Neuronal stem cell (in vitro differentiated cells): ENCODE data around the gene MRPS11.

Experiments used
- DNase-seq: peaks from one replicate; pipeline ENCODE4 v3.0.0-alpha.2; 2013; ENCODE audit warnings: low spot score
- H2AFZ ChIP-seq: one replicate; pipeline ENCODE4 v1.6.1; 2013; ENCODE audit warnings: mild to moderate bottlenecking, low read length, inconsistent platforms
- H2AK5ac ChIP-seq: 2 replicates; pipeline ENCODE4 v1.6.1; 2013; ENCODE audit warnings: low read depth, mild to moderate bottlenecking, inconsistent platforms, low read length, moderate library complexity, mixed read lengths
- H2BK120ac ChIP-seq: 2 replicates; pipeline ENCODE4 v1.6.1; 2013; ENCODE audit warnings: low read depth, mild to moderate bottlenecking, inconsistent platforms, low read length, moderate library complexity, mixed read lengths
- H2BK12ac ChIP-seq: one replicate; pipeline ENCODE4 v1.6.1; 2013; ENCODE audit warnings: low read length, inconsistent platforms
- H2BK15ac ChIP-seq: 2 replicates; pipeline ENCODE4 v1.6.1; 2013; ENCODE audit warnings: mild to moderate bottlenecking, low read length, inconsistent platforms, mixed read lengths
- H2BK5ac ChIP-seq: one replicate; pipeline ENCODE4 v1.6.1; 2013; ENCODE audit warnings: inconsistent platforms, mild to moderate bottlenecking, low read length, moderate library complexity
- H3K14ac ChIP-seq: one replicate; pipeline ENCODE4 v1.6.1; 2013; ENCODE audit warnings: low read length, inconsistent platforms
- H3K18ac ChIP-seq: 2 replicates; pipeline ENCODE4 v1.6.1; 2013; ENCODE audit warnings: low read length, inconsistent platforms
- H3K23ac ChIP-seq: 2 replicates; pipeline ENCODE4 v1.6.1; 2013; ENCODE audit warnings: low read depth, mild to moderate bottlenecking, mixed read lengths, low read length, inconsistent platforms; ENCODE audit not compliant: poor library complexity
- H3K27ac ChIP-seq: replicated peaks from 3 replicates; pipeline ENCODE4 v1.5.1; 2013; ENCODE audit warnings: low read length, inconsistent platforms
- H3K27me3 ChIP-seq, 3 experiments: 2 replicates each; pipeline ENCODE4 v1.6.1; 2013; ENCODE audit warnings: low read length in 3 of 3, mild to moderate bottlenecking in 2 of 3, inconsistent platforms in 1 of 3, low read depth in 1 of 3, mixed read lengths in 1 of 3, moderate library complexity in 1 of 3; ENCODE audit not compliant: control insufficient read depth in 3 of 3, insufficient read depth in 3 of 3
- H3K36me3 ChIP-seq, 2 donors: replicated peaks in 1 of 2; 2 replicates each; pipeline ENCODE4 v1.6.1; 2013; ENCODE audit warnings: low read length in 2 of 2; ENCODE audit not compliant: control insufficient read depth in 2 of 2, insufficient read depth in 2 of 2
- H3K4ac ChIP-seq: 2 replicates; pipeline ENCODE4 v1.6.1; 2013; ENCODE audit warnings: inconsistent platforms, mild to moderate bottlenecking, low read length, moderate library complexity
- H3K4me1 ChIP-seq, 2 donors: 1 replicate in 1 of 2; 2 replicates in 1 of 2; pipeline ENCODE4 v1.6.1; 2013; ENCODE audit warnings: low read length in 2 of 2, low read depth in 1 of 2; ENCODE audit not compliant: control insufficient read depth in 2 of 2, insufficient read depth in 1 of 2
- H3K4me2 ChIP-seq: one replicate; pipeline ENCODE4 v1.6.1; 2013; ENCODE audit warnings: mild to moderate bottlenecking, low read length, inconsistent platforms; ENCODE audit not compliant: insufficient read depth, poor library complexity, severe bottlenecking
- H3K4me3 ChIP-seq, 2 donors: 2 replicates each; pipeline ENCODE4 v1.5.1; 2013; ENCODE audit warnings: low read length in 2 of 2, mild to moderate bottlenecking in 2 of 2, inconsistent platforms in 1 of 2, moderate library complexity in 1 of 2
- H3K79me1 ChIP-seq: one replicate; pipeline ENCODE4 v1.6.1; 2013; ENCODE audit warnings: low read depth, mild to moderate bottlenecking, inconsistent platforms, low read length, moderate library complexity
- H3K9ac ChIP-seq: one replicate; pipeline ENCODE4 v1.6.1; 2013; ENCODE audit warnings: mild to moderate bottlenecking, low read depth, low read length, inconsistent platforms; ENCODE audit not compliant: poor library complexity
- H3K9me3 ChIP-seq, 2 donors: replicated peaks in 1 of 2; 2 replicates each; pipeline versions ENCODE3 to v1.6.1; 2013; ENCODE audit warnings: low read length in 2 of 2, mild to moderate bottlenecking in 2 of 2, inconsistent platforms in 1 of 2, low read depth in 1 of 2, mixed read lengths in 1 of 2, moderate library complexity in 1 of 2; ENCODE audit not compliant: control insufficient read depth in 2 of 2, insufficient read depth in 1 of 2
- H4K8ac ChIP-seq: one replicate; pipeline ENCODE4 v1.6.1; 2013; ENCODE audit warnings: low read depth, mild to moderate bottlenecking, inconsistent platforms, low read length, moderate library complexity
- H4K91ac ChIP-seq: one replicate; pipeline ENCODE4 v1.6.1; 2013; ENCODE audit warnings: low read length, low read depth, mild to moderate bottlenecking, inconsistent platforms; ENCODE audit not compliant: poor library complexity
- WGBS, 2 donors: extraction: QIAGEN DNeasy Blood & Tissue Kit; methylation state at CpG; one replicate each; pipeline ENCODE4 v1.1.7; 2013; ENCODE audit warnings: missing lambda C conversion rate in 2 of 2, mixed read lengths in 1 of 2; ENCODE audit not compliant: insufficient read length in 2 of 2, insufficient replicate concordance in 1 of 2; ENCODE audit errors: extremely low coverage in 2 of 2; 5-methylcytosine and 5-hydroxymethylcytosine counted together

The MRPS11 gene

DNA sequence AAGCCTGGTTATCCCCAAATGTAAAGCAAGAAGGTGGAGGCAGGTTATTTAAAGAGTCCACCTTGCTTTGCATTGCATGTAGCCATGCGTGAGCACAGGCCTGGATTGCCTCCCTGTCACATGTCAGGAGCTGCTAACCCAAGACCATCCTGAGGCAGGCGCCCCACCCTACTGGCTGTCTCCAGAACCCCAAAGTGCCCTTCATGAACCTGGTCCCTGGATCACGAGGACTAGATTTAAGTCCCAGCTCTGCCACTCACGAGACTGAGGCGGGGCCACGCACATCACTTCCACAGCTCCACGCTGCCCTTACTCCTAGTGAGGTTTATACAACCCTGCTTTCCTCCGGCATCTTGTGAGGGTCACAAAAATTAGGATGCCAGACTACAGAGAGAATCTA, 17.9 kb upstream of the MRPS11 start:
- Histone ChIP-seq H3K36me3 (no peaks in the 10 kb centered on the region), H3K4me1 (no peaks in the 10 kb centered on the region), H3K4ac (no peak overlapping the region), H3K9me3 (no peaks in the 10 kb centered on the region), H4K8ac (no peak overlapping the region), H3K79me1 (no peaks in the 10 kb centered on the region), H3K9ac (no peak overlapping the region), H2BK12ac (no peak overlapping the region), H2BK120ac (no peak overlapping the region), H2BK5ac (no peak overlapping the region), H2BK15ac (no peak overlapping the region), H4K91ac (no peak overlapping the region), H3K18ac (no peak overlapping the region), H2AK5ac (no peak overlapping the region), H3K27me3 (peaks cover 0 to 20% (median 0%) of the 10 kb centered on the region in 3 experiments), H3K4me2 (no peak overlapping the region), H2AFZ (no peak overlapping the region), H3K23ac (no peak overlapping the region), H3K14ac (peak overlapping the region; percentile 5), H3K4me3 (no peak overlapping the region), H3K27ac (no peak overlapping the region)
- no CpG with 5 or more reads among the region's 8 CpGs for WGBS, 2 donors
- DNase-seq: no peak

DNA sequence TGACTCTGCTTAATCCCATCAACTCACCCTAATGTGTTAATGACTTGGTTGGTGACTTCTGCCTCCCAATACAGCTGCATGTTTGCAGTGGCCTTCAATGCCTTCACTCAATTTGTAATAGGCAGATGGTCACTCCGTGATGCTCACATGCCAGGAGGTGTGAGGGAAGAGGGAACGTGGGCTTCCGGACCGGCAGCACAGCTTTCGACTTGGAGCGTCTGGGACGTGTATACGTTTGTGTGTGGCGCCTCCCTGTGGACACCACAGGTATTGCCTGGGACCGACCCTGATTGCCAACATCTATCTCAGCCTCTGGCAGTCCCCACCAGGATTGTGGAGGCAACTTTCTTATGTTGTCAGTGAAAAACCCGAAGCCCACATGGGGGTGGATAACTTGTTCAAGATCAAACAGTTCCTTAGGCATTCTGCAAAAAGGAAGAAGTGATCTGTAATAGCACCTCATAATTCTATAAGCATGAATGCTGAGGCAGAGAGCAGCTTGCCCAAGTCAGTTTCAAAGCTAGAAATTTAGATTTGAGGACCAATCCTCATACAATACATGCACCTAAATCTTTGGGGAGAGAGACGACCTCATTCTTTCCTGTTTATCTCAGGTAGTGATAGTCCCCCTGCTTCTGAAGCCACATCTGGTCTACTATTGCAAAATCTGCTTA, 17.2 kb upstream of the MRPS11 start:
- no peaks in the 10 kb centered on the region for H3K79me1 ChIP-seq
- peaks cover 0 to 2% of the 10 kb centered on the region in 2 donors for H3K4me1 ChIP-seq
- peaks cover 0 to 20% (median 0%) of the 10 kb centered on the region in 3 experiments for H3K27me3 ChIP-seq
- no peak overlapping the region for H2AK5ac ChIP-seq
- H3K9me3 ChIP-seq: no peaks in the 10 kb centered on the region
- no peak overlapping the region for H3K27ac ChIP-seq
- no peak overlapping the region for H4K91ac ChIP-seq
- no peak overlapping the region for H3K14ac ChIP-seq
- H3K18ac ChIP-seq: no peak overlapping the region
- no peak overlapping the region for H3K9ac ChIP-seq
- no peak overlapping the region for H3K23ac ChIP-seq
- H4K8ac ChIP-seq: no peak overlapping the region
- no peak overlapping the region for H2BK15ac ChIP-seq
- H2BK5ac ChIP-seq: no peak overlapping the region
- H2AFZ ChIP-seq: no peak overlapping the region
- H3K36me3 ChIP-seq: no peaks in the 10 kb centered on the region
- no peak overlapping the region for H3K4ac ChIP-seq
- no CpG with 5 or more reads among the region's 12 CpGs for WGBS, 2 donors
- no peak overlapping the region for H2BK120ac ChIP-seq
- peak; percentile 76 for DNase-seq
- no peak overlapping the region for H3K4me2 ChIP-seq
- no peak overlapping the region for H3K4me3 ChIP-seq
- no peak overlapping the region for H2BK12ac ChIP-seq

- no peak overlapping the region for H2BK12ac ChIP-seq
- peaks cover 7 to 15% of the 10 kb centered on the region in 2 donors for H3K36me3 ChIP-seq
- H3K4me2 ChIP-seq: no peak overlapping the region
- no CpG with 5 or more reads among the region's 1 CpG for WGBS, 2 donors
- no peak overlapping the region for H3K23ac ChIP-seq
- no peaks in the 10 kb centered on the region for H3K9me3 ChIP-seq
- H2BK15ac ChIP-seq: no peak overlapping the region
- H2AK5ac ChIP-seq: no peak overlapping the region
- no peak overlapping the region for H3K14ac ChIP-seq
- no peak overlapping the region for H2AFZ ChIP-seq
- no peak overlapping the region for H4K8ac ChIP-seq
- H2BK5ac ChIP-seq: no peak overlapping the region
- H3K4ac ChIP-seq: no peak overlapping the region
- H4K91ac ChIP-seq: no peak overlapping the region
- no peak overlapping the region for H3K4me3 ChIP-seq
- peaks cover 0 to 10% (median 0%) of the 10 kb centered on the region in 3 experiments for H3K27me3 ChIP-seq
- peaks cover 0 to 2% of the 10 kb centered on the region in 2 donors for H3K4me1 ChIP-seq
- no peak overlapping the region for H2BK120ac ChIP-seq
- H3K27ac ChIP-seq: no peak overlapping the region
- no peak overlapping the region for H3K9ac ChIP-seq
- no peaks in the 10 kb centered on the region for H3K79me1 ChIP-seq
- DNase-seq: no peak
- H3K18ac ChIP-seq: no peak overlapping the region
Observed at GRCh38 chr15:88453651-88454050, 13.9 kb upstream of the MRPS11 start.

GRCh38 chr15:88454236-88454635, 13.3 kb upstream of the MRPS11 start:
- peaks cover 0 to 5% (median 0%) of the 10 kb centered on the region in 3 experiments for H3K27me3 ChIP-seq
- H3K4me2 ChIP-seq: no peak overlapping the region
- H3K9ac ChIP-seq: no peak overlapping the region
- H2BK5ac ChIP-seq: no peak overlapping the region
- H2BK120ac ChIP-seq: no peak overlapping the region
- H4K8ac ChIP-seq: no peak overlapping the region
- H3K4ac ChIP-seq: no peak overlapping the region
- no peaks in the 10 kb centered on the region for H3K79me1 ChIP-seq
- no CpG with 5 or more reads among the region's 1 CpG for WGBS, 2 donors
- no peak overlapping the region for H3K27ac ChIP-seq
- H3K4me1 ChIP-seq: peaks cover 0 to 2% of the 10 kb centered on the region in 2 donors
- no peak overlapping the region for H2BK12ac ChIP-seq
- no peak overlapping the region for H4K91ac ChIP-seq
- H2AFZ ChIP-seq: no peak overlapping the region
- no peaks in the 10 kb centered on the region for H3K9me3 ChIP-seq
- no peak overlapping the region for H3K4me3 ChIP-seq
- H2BK15ac ChIP-seq: no peak overlapping the region
- H3K14ac ChIP-seq: no peak overlapping the region
- H3K36me3 ChIP-seq: peaks cover 10 to 21% of the 10 kb centered on the region in 2 donors
- DNase-seq: no peak
- no peak overlapping the region for H3K23ac ChIP-seq
- no peak overlapping the region for H3K18ac ChIP-seq
- H2AK5ac ChIP-seq: no peak overlapping the region
